Panc1 (cell line): ENCODE data around the gene TBC1D32. TPM values are rescaled to one million over a fixed set of nuclear protein-coding genes. Genes with fewer than 3 reads are reported as not detected.
A peak's percentile ranks its signal among the peaks of the same experiment; 100 is the strongest.
"Not testable (repeated sequence)": the region's sequence is repeated elsewhere in the genome, so short reads cannot be mapped to it uniquely, and the experiment has no call there.

Source experiments
- ATAC-seq: fragments of 200-7000 bp; cut with Tn5 transposase; 2 replicates; pipeline ENCODE4 v1.9.1; 2020; ENCODE audit warnings: mild to moderate bottlenecking, moderate library complexity
- BruUV-seq: library from RNA; stranded (reverse); fragments of 400-500 nt; replicated peaks from 2 replicates; lab custom pipeline; 2021; lab: Mats Ljungman, UMichigan
- CTCF ChIA-PET: fragments of 300-600 bp; sonication (Branson Sonifier 250); formaldehyde crosslinking; loops from one replicate; lab custom pipeline; 2022; ENCODE audit warnings: antibody characterized with exemption; lab: Charles Lee
- POLR2A ChIA-PET: fragments of 300-600 bp; sonication (Branson Sonifier 250); formaldehyde crosslinking; loops from one replicate; lab custom pipeline; 2022; ENCODE audit warnings: antibody characterized with exemption; lab: Charles Lee
- DNase-seq: peaks from one replicate; pipeline ENCODE4 v3.0.0-alpha.2; 2010; ENCODE audit warnings: low read depth, low spot score
- H3K27ac ChIP-seq: 2 replicates; pipeline ENCODE4 v1.5.1; 2011; ENCODE audit warnings: mild to moderate bottlenecking, low read length, inconsistent platforms
- H3K27me3 ChIP-seq: fragments of 200-500 bp; sonication (Bioruptor generic); 2 replicates; pipeline ENCODE4 v1.6.0; 2014; ENCODE audit warnings: low read length, inconsistent platforms; ENCODE audit not compliant: control insufficient read depth, insufficient read depth
- H3K36me3 ChIP-seq: fragments of 200-500 bp; sonication (Bioruptor generic); 2 replicates; pipeline ENCODE4 v1.5.1; 2014; ENCODE audit warnings: inconsistent platforms, mild to moderate bottlenecking, low read length, moderate library complexity; ENCODE audit not compliant: control insufficient read depth, insufficient read depth
- H3K4me1 ChIP-seq: 2 replicates; pipeline ENCODE4 v1.5.1; 2011; ENCODE audit warnings: inconsistent platforms, mild to moderate bottlenecking, low read length, moderate library complexity; ENCODE audit not compliant: control insufficient read depth, insufficient read depth
- H3K4me3 ChIP-seq, 2 experiments: 2 replicates each; pipeline ENCODE4 v1.5.1; 2011 to 2012; ENCODE audit warnings: low read depth in 2 of 2, low read length in 2 of 2, mild to moderate bottlenecking in 2 of 2, inconsistent platforms in 1 of 2, moderate library complexity in 1 of 2
- H3K9me3 ChIP-seq: fragments of 200-500 bp; sonication (Bioruptor generic); 2 replicates; pipeline ENCODE4 v1.5.1; 2014; ENCODE audit warnings: low read depth, mild to moderate bottlenecking, inconsistent platforms, low read length, moderate library complexity; ENCODE audit not compliant: control insufficient read depth, insufficient read depth
- TCF7L2 ChIP-seq: IDR thresholded peaks from 2 replicates; pipeline ENCODE4 v1.6.1; 2011; ENCODE audit warnings: mild to moderate bottlenecking, low read depth, low read length, inconsistent platforms
- in situ Hi-C: cut with HindIII; loops from 2 replicates; pipeline ENCODE4 v1.10.0; 2016; ENCODE audit warnings: low sequenced_read_pairs, low pct_unique_long_range_greater_than_20kb
- intact Hi-C: fragments of 100-400 bp; cut with micrococcal nuclease; formaldehyde crosslinking; loops from one replicate; pipeline ENCODE4 v1.10.0; 2022; ENCODE audit not compliant: unreplicated experiment
- total RNA-seq: library from RNA; stranded (reverse); gene quantifications from one replicate; pipeline ENCODE4 v1.2.1, GENCODE V29; 2021; ENCODE audit not compliant: unreplicated experiment
- TF ChIP-seq, protein P1 (sequence below): fragments of 450-650 bp; IDR thresholded peaks from 2 replicates; pipeline ENCODE4 v1.5.1; 2017; ENCODE audit warnings: mild to moderate bottlenecking

TBC1D32 gene
- total RNA-seq, 1 experiment from 2014 or later, result 15.8 TPM

DNA sequence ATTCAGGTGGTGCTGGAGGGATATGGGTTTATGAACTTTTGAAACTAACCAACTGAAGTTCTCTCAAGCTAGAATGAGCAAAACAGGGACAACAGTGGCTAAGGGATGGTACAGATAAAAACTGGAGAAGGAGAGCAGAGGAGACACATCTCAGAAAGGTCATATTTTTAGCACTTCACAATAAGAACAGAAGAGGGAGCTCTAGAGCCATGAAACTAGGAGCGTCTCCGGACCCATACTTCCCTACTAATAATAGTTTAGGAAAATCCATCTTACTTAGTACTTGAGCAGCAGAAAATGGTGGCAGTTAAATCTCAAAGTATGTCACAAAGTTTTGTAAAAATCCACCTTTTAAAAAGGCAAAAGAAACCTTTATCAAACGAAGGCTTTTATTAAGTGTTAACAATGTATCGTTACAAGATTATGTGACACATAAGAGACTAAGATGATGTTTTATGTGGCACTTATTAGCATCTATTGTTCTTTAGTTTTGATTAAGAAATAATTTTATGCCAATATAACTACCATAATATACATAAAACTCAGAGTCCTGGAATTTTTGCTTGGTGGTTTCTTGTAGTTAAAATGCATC is 278.6 kb downstream of the TBC1D32 start:
- TF ChIP-seq, protein P1, sequence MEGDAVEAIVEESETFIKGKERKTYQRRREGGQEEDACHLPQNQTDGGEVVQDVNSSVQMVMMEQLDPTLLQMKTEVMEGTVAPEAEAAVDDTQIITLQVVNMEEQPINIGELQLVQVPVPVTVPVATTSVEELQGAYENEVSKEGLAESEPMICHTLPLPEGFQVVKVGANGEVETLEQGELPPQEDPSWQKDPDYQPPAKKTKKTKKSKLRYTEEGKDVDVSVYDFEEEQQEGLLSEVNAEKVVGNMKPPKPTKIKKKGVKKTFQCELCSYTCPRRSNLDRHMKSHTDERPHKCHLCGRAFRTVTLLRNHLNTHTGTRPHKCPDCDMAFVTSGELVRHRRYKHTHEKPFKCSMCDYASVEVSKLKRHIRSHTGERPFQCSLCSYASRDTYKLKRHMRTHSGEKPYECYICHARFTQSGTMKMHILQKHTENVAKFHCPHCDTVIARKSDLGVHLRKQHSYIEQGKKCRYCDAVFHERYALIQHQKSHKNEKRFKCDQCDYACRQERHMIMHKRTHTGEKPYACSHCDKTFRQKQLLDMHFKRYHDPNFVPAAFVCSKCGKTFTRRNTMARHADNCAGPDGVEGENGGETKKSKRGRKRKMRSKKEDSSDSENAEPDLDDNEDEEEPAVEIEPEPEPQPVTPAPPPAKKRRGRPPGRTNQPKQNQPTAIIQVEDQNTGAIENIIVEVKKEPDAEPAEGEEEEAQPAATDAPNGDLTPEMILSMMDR, result peak; percentile 79
- no peak for TF ChIP-seq TCF7L2
- DNase-seq (peak; percentile 38), ATAC-seq (peak; percentile 93)
- H3K9me3 ChIP-seq, result no peaks in the 10 kb centered on the region
- H3K27ac ChIP-seq, result no peak overlapping the region
- intact Hi-C loops (loop anchor here (1.0 to 5.0 kb wide), 3 partner anchors 172 to 347 kb away; no protein-coding TSS in a partner anchor), in situ Hi-C loops (no loop called here)
- no peaks in the 10 kb centered on the region for H3K27me3 ChIP-seq
- H3K4me1 ChIP-seq, result no peaks in the 10 kb centered on the region
- H3K36me3 ChIP-seq, result no peaks in the 10 kb centered on the region
- POLR2A ChIA-PET, result no interaction called here
- H3K4me3 ChIP-seq, result no peak overlapping the region
- no TSS peak for BruUV-seq
- CTCF ChIA-PET, result interaction anchor here (0.5 to 0.6 kb wide), 2 partner anchors 252 to 1908 kb away, joined by 3 read pairs; no protein-coding TSS in a partner anchor

DNA sequence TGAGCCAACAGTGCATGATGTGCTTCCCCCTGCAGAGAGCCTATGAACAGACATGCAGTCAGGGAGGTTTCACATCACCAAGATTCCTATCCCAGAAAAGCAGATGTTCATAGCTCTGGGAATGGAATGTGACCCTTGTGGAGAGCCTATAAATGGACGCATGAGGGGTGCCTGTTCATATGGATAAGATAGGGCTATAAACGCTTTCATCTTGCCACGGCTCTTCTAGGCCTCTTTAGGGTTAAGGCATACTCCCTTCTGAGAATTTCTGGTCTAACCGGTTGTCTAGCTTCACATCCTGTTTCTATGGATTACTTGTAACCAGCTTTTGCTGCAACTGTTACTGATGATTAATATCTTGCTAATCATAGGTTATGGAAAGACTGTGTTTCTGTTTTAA is 285.7 kb downstream of the TBC1D32 start:
- POLR2A ChIA-PET, H3K27me3 ChIP-seq, H3K27ac ChIP-seq, BruUV-seq, H3K4me1 ChIP-seq, H3K4me3 ChIP-seq, H3K9me3 ChIP-seq, in situ Hi-C loops, DNase-seq, CTCF ChIA-PET, H3K36me3 ChIP-seq, ATAC-seq, intact Hi-C loops: not testable (repeated sequence)

DNA sequence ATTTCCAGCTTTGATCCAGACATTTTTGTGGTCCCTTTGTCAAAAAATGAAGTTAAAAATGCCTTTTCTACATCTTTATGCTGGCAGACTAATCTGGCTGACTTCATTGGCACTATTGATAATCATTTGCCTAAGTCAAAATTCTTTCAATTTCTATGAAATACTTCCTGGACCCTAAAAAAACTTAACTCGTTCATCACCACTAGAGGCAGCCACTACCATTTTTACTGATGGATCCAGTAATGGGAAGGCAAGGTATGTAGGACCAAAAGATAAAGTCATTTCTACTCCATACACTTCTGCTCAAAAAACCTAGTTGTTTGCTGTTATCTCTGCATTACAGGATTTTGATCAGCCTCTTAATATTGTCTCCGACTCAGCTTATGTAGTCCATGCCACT is 289.4 kb downstream of the TBC1D32 start:
- H3K4me1 ChIP-seq, intact Hi-C loops, POLR2A ChIA-PET, DNase-seq, H3K27me3 ChIP-seq, H3K36me3 ChIP-seq, CTCF ChIA-PET, BruUV-seq, H3K4me3 ChIP-seq, in situ Hi-C loops, H3K27ac ChIP-seq, ATAC-seq, H3K9me3 ChIP-seq: not testable (repeated sequence)

DNA sequence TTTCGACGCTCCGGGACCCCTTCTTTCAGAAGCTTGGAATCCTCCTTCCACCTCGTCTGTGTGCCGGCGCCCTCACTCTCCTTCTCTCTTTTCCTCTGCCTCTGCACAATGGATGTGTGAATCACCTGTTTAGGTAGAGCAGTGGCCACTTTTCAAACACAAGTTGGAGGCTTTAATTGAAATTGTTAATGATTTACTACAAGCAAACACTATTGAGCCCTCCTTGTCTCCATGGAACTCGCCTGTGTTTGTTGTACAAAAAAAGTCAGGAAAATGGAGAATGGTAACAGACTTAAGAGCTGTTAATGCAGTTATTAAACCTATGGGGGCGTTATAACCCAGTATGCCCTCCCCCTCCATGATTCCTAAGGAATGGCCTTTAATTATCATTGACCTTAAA is 290.6 kb downstream of the TBC1D32 start:
- not testable (repeated sequence) for DNase-seq

DNA sequence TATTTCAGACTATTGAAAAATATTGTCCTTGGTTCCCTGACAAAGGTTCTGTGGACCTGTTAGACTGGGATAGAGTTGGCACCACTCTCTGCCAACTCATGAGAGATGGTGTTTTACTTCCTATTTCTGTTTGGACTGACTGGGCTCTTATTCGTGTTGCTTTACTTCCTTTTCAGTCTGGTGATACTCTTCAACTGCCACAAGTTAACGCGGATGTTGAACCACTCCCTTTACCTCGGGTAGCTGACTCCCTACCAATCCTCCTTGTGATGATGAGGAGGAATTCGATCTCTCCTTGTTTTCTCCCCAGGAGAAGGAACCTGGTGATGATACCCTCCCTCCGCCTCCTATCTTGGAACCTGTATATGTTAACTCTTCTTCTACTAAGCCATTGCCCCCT is 291.1 kb downstream of the TBC1D32 start:
- BruUV-seq, CTCF ChIA-PET, H3K27me3 ChIP-seq, H3K9me3 ChIP-seq, ATAC-seq, H3K4me1 ChIP-seq, DNase-seq, H3K4me3 ChIP-seq, H3K27ac ChIP-seq, POLR2A ChIA-PET, H3K36me3 ChIP-seq, intact Hi-C loops, in situ Hi-C loops: not testable (repeated sequence)

More for the DNA sequence above, 290.6 kb downstream of the TBC1D32 start:
- H3K4me1 ChIP-seq, intact Hi-C loops, H3K36me3 ChIP-seq, H3K27me3 ChIP-seq, BruUV-seq, in situ Hi-C loops, POLR2A ChIA-PET, CTCF ChIA-PET, H3K27ac ChIP-seq, H3K9me3 ChIP-seq, ATAC-seq, H3K4me3 ChIP-seq: not testable (repeated sequence)
